HG02852 (cell line): ENCODE measurements around the gene SEMA6D.

ENCODE experiments used
- ATAC-seq: cut with Tn5 transposase; IDR thresholded peaks from one replicate; pipeline ENCODE4 v1.9.1; 2021; ENCODE audit warnings: mild to moderate bottlenecking, moderate library complexity; ENCODE audit not compliant: unreplicated experiment

SEMA6D gene

GRCh38 chr15:47742334-47742733 is 25.0 kb downstream of the SEMA6D start:
- ATAC-seq: no peak

DNA sequence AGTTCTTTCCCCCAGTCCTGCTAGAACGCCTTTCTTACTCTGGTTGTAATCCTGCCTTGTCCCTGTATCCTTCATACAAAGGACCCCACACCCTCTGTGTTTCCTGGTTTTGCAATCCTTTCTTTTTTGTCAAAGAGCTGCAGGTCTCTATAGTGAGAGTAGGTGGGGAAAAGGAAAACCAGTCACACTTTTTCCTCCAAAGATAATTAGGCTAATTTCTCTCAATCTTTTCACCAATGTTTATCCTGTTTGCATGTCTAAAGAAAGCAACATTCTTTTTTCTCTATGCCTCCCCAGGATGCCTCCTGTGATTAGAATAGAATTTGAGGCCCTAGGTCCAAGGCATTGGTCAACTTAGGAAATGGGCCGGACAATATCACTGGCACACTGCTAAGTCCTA is 25.4 kb downstream of the SEMA6D start:
- no peak for ATAC-seq

DNA sequence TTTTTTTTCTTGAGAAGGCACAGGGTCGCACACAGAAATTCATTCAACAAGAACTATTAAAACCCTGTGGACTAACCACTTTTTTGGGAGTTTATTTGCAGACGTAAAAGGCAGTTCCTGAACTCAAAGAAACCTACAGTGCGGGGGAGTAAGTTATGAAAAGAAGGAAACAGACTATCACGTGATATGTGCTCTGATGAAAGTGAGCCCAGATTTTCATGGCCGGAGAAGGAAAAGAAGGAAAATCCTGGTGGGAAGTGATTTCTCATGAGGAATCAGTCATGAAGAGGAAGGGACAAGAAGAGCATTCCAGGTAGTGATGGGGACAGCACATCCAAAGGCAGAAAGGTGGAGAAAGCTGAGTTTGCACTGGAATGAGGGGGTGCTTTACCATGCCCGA is 26.1 kb downstream of the SEMA6D start:
- ATAC-seq: no peak

DNA sequence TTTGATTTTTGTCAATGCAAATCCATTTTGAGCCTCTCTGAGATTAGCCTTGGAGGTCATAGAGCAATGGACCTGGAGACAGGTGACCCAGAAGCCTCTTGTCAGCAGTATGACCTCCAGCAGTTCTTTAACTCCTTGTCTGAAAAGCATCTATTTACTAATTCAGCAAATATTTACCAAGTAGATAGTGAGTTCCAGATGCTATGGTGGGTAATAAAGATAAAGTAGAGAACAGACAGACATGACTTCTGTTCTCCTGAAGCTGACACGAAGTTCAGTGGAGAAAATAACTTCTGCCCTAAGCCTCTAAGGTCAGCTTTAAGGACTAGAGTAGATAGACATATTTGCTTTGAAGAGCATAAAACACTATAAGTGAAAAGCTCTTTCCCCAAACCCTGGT is 26.6 kb downstream of the SEMA6D start:
- ATAC-seq: no peak

- ATAC-seq: no peak
Observed at GRCh38 chr15:47744496-47744895, 27.2 kb downstream of the SEMA6D start.

DNA sequence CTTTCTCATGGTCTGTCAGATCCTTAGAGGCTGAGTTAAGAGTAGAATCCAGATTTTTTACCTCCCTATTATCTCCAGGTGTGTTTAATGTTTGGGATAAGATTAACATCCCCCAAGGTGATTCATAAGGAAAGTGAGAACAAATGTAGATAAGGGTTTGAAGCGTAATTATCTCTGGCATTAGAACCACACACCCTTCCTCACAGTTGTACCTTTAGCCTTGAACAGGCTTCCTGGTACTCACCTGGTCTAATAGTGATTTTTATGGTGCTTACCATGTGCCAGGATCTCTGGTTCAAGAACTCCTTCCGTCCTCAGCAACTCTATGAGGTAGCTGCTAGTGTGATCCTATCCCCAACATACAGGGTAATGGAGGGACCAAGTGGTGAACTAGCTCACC is 27.7 kb downstream of the SEMA6D start:
- ATAC-seq: no peak

GRCh38 chr15:47746516-47746915 is 29.2 kb downstream of the SEMA6D start:
- no peak for ATAC-seq

GRCh38 chr15:47750030-47750739 is 32.9 kb downstream of the SEMA6D start:
- ATAC-seq: no peak

- ATAC-seq: no peak
Observed at GRCh38 chr15:47750740-47751262, 33.5 kb downstream of the SEMA6D start.

DNA sequence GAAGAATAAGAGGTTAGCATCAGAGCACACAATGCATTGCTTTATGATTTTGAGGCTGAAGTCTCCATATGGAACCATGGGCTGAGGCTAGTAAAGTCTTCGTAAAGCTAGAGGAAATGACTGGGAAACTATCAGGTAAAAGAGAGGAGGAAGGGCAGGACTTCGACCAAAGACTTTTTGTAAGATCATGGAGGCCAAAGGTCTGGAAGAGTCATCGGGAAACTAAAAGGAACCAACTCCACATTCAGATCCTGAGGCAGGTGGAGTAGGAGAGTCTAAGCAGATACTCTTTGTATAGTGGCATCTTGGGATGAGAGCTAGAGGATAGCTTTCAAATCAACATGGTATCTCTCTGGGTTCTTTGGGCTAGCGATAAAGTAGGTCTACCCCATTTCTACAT is 36.3 kb downstream of the SEMA6D start:
- no peak for ATAC-seq

GRCh38 chr15:47754312-47754711 is 37.0 kb downstream of the SEMA6D start:
- no peak for ATAC-seq

DNA sequence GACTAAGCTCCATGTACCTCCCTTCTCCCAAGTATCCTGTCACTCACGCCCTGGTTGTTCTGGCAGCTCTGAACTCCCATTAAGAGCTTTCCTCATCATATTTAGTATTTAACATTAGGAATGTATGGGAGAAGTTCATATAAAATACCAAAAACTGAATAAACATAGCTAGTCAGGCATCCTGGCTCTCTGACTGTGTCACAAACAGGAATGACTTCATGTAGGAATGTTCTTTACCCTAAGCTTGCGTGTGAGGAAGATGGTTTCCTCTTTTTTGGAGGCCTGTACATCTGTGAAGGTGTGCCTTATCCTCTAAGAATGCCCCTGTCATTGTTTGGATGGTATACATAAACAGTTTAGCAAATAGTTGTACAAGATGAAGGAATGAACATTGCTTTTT is 38.6 kb downstream of the SEMA6D start:
- no peak for ATAC-seq

DNA sequence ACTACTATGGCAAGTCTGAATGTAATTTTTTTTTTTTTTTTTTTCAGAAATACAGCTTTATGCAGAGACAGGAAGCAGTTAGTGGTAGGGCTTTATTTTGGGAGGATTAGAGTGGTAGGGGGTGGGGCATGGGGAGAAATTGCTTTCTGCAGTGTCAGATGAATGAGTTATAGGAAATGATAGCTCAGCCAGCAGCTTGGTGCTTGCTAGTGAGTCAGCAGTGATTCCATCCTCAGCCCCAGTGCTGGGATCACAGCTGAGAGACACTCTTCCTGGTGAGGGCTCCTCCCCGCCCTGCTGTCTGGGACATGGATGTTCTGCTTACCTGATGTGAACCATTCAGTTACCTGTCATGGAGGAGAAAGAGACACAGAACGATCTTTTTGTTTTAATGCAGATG is 39.6 kb downstream of the SEMA6D start:
- ATAC-seq: no peak

GRCh38 chr15:47757331-47757730 is 40.0 kb downstream of the SEMA6D start:
- no peak for ATAC-seq

DNA sequence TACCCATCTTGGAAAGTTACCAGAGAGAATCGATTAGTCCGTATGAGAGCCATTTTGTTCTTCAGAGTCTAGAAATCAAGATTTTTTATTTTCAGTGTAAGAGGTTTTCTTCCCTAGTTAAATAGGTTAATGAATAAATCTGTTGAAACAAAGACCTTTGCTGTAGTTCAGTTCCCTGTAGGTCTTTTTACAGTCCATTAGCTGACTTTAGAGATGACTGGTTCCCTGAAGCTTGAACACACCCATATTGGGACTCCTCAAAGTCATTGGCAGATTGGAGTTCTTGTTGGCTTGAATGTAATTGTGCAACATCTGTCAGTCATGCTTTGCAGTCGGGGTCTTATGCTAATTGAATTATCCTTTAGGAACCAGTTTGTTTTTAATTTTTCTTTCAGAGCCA is 45.3 kb downstream of the SEMA6D start:
- no peak for ATAC-seq

DNA sequence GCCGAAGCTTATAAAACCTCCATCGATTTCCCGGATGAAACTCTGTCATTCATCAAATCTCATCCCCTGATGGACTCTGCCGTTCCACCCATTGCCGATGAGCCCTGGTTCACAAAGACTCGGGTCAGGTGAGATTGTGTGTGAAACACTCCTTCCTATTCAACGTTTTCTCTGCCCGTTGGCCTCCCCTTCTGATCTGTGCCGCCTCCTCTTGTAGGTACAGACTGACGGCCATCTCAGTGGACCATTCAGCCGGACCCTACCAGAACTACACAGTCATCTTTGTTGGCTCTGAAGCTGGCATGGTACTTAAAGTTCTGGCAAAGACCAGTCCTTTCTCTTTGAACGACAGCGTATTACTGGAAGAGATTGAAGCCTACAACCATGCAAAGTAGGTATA is 47.4 kb downstream of the SEMA6D start:
- ATAC-seq: no peak

- no peak for ATAC-seq
Observed at GRCh38 chr15:47766406-47766805, 49.1 kb downstream of the SEMA6D start.

- ATAC-seq: no peak
Observed at GRCh38 chr15:47767035-47767434, 49.7 kb downstream of the SEMA6D start.

GRCh38 chr15:47768735-47769134 is 51.4 kb downstream of the SEMA6D start:
- ATAC-seq: no peak

DNA sequence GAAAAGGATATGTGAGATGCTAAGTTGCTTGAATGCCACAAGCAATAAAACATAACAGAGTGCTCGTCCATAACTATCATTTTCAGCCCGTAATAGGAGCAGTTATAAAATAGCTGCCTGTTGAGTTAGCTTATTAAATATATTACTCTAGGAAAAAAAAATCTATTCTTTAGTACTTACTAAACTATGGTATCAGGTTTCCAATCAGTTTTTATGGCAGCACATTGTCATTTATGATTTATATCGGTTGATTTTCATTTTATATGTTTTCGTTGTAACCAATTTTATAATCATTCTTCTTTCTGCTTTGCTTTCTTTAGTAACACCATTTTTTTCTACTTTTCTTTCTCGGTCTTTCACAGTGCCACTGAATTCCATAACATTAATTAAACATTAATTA is 51.9 kb downstream of the SEMA6D start:
- no peak for ATAC-seq

- ATAC-seq: no peak
Observed at GRCh38 chr15:47773143-47773542, 55.8 kb downstream of the SEMA6D start.

- no peak for ATAC-seq
Observed at GRCh38 chr15:47778263-47778770, 61.0 kb downstream of the SEMA6D start.

DNA sequence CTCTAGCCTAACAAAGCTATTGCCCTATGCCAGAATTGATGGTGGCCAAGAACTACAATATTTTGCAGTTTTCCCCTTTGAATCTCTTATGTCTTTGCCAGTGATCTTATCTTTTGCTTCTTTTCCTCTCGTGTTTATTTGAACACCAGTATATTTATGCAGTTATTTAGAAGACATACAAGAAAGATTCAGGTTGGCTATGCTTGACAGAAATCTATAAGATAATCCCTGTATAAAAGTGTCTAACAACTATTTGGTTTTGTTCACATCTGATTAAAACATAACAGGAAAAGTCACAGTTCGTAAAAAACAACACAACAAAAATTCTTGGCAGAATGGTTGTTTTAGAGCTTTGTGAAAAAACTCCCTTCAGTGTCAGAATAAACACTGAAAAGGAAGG is 63.7 kb downstream of the SEMA6D start:
- ATAC-seq: no peak
